Breast epithelium (tissue), 4 donors: Measurements from ENCODE around the gene HPDL. TPM values are rescaled to one million over a fixed set of nuclear protein-coding genes. Genes with fewer than 3 reads are reported as not detected.

ENCODE experiments used
- DNase-seq, 2 donors: peaks; one replicate each; pipeline ENCODE4 v3.0.0-alpha.2; 2019; ENCODE audit warnings: low spot score in 2 of 2
- H3K27ac ChIP-seq, 2 donors: fragments of 200-600 bp; sonication (generic) in 1 of 2; one replicate each; pipeline ENCODE4 v1.5.1; 2016 to 2019; ENCODE audit warnings: mild to moderate bottlenecking in 1 of 2
- H3K27me3 ChIP-seq, 2 donors: fragments of 200-600 bp; sonication (generic) in 1 of 2; one replicate each; pipeline versions ENCODE4 v1.5.1 to v1.6.0; 2017 to 2019; ENCODE audit warnings: control low read depth in 1 of 2, mild to moderate bottlenecking in 1 of 2
- H3K36me3 ChIP-seq: fragments of 200-600 bp; one replicate; pipeline ENCODE4 v1.5.1; 2019
- H3K4me1 ChIP-seq, 2 donors: fragments of 200-600 bp; sonication (generic); one replicate each; pipeline ENCODE4 v1.5.1; 2016 to 2019; ENCODE audit warnings: control low read depth in 1 of 2
- H3K4me3 ChIP-seq, 3 donors: fragments of 200-600 bp; sonication (generic); 1 replicate in 2 of 3; 2 replicates in 1 of 3; pipeline ENCODE4 v1.5.1; 2016 to 2019; ENCODE audit warnings: mild to moderate bottlenecking in 3 of 3, moderate library complexity in 2 of 3
- H3K9me3 ChIP-seq, 2 donors: fragments of 200-600 bp; sonication (generic) in 1 of 2; one replicate each; pipeline ENCODE4 v1.5.1; 2016 to 2019; ENCODE audit warnings: control low read depth in 1 of 2
- CTCF ChIP-seq, 3 donors: fragments of 450-650 bp; IDR thresholded peaks; one replicate each; pipeline ENCODE4 v1.5.1; 2016 to 2017; ENCODE audit warnings: antibody characterized with exemption in 3 of 3, mild to moderate bottlenecking in 3 of 3, moderate library complexity in 3 of 3
- POLR2A ChIP-seq: fragments of 450-650 bp; IDR thresholded peaks from one replicate; pipeline ENCODE4 v1.6.1; 2016; ENCODE audit warnings: antibody characterized with exemption, mild to moderate bottlenecking, moderate library complexity
- POLR2AphosphoS5 ChIP-seq, 3 donors: sonication (generic); formaldehyde crosslinking; IDR thresholded peaks; one replicate each; pipeline ENCODE4 v1.6.1; 2017; ENCODE audit warnings: antibody characterized with exemption in 3 of 3
- intact Hi-C: fragments of 100-400 bp; cut with DNase I; formaldehyde crosslinking; loops from one replicate; pipeline ENCODE4 v1.15.1; 2023; ENCODE audit warnings: low total_unique reads
- total RNA-seq, 3 donors: library from RNA; depleted of rRNA; stranded (reverse); fragments of >200 nt; gene quantifications; one replicate each; pipeline ENCODE4 v1.1.0, GENCODE V29; 2016

Gene HPDL
- total RNA-seq, 3 donors from 2014 or later: 0.44 TPM; not detected in 2

DNA sequence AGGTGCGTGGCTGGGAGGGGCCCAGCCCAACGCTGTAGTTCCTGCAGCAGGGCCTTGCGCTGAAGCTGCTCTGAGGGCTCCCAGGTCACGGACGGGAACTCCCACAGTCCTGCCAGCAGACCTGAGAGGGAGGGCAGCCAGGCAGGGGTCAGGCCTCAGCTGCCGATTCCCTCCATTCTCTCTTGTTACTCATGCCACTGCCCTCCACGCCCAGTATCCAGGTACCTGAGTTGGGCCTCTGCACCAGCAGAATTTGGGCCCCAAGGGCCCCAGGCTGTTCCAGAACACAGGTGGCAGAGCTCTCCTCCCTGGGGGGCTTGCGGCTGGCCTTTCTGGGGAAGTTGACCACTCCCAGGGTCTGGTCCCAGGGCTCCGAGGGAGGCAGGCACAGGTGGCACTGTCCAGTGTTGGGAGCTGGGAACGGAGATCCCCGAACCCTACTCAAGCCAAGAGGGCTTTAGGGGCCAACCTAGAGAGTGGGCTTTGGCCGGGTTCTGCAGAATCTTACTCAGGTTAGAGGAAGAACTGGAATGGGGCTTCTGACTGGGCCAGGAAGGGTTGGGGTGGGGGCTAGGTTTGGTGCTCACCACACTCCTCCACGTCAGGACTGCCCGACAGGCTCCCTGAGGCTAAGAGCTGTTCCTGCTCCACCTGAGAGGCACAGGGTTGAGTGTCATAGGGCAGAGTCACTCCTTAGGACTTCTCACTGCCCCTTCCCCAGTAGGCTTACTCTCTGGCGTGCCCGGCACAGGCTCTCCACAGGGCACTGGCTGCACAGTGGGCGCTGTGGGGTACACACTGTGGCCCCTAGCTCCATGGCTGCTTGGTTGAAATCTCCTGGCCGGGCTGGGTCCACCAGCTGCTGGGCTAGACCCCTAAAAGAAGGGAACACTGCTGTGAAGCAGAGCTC is 5.0 kb downstream of the HPDL start:
- no peak for DNase-seq
- H3K27me3 ChIP-seq: no peaks in the 10 kb centered on the region
- H3K9me3 ChIP-seq: no peaks in the 10 kb centered on the region
- intact Hi-C loops: no loop called here
- TF ChIP-seq POLR2A (no peak), CTCF (IDR thresholded peaks at IDR 0.05) (no peak), POLR2AphosphoS5 (IDR thresholded peaks at IDR 0.05) (no peak)
- no peak overlapping the region for H3K27ac ChIP-seq
- H3K36me3 ChIP-seq: no peaks in the 10 kb centered on the region
- no peaks in the 10 kb centered on the region for H3K4me1 ChIP-seq
- no peak overlapping the region for H3K4me3 ChIP-seq

DNA sequence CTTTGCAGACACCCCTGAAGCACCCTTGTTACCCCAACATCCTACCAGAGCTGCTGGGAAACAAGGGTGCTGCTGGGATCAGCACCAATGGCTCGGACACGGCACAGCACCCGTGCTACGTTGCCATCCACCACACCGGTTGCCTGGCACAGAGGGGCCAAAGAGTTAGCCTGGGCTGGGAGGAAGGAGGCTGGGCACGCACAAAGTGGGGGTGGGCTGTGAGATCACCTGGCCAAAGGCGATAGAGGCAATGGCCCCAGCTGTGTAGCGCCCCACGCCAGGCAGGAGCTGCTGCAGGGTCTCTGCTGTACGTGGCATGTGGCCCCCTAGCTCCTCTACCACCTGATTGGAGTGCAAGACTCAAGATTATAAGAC is 5.6 kb downstream of the HPDL start:
- Histone ChIP-seq H3K4me1 (no peaks in the 10 kb centered on the region), H3K27me3 (no peaks in the 10 kb centered on the region), H3K36me3 (no peaks in the 10 kb centered on the region), H3K27ac (no peak overlapping the region), H3K4me3 (no peak overlapping the region), H3K9me3 (no peaks in the 10 kb centered on the region)
- DNase-seq: no peak
- intact Hi-C loops: no loop called here
- no peak for TF ChIP-seq POLR2A
- no peak for TF ChIP-seq CTCF (IDR thresholded peaks at IDR 0.05)
- TF ChIP-seq POLR2AphosphoS5 (IDR thresholded peaks at IDR 0.05): no peak

GRCh38 chr1:45334308-45335245 is 7.9 kb downstream of the HPDL start:
- no peak overlapping the region for H3K27ac ChIP-seq
- TF ChIP-seq POLR2AphosphoS5 (IDR thresholded peaks at IDR 0.05) (no peak), POLR2A (no peak), CTCF (IDR thresholded peaks at IDR 0.05) (no peak)
- H3K4me3 ChIP-seq: no peak overlapping the region
- H3K9me3 ChIP-seq: no peaks in the 10 kb centered on the region
- no peaks in the 10 kb centered on the region for H3K27me3 ChIP-seq
- H3K36me3 ChIP-seq: no peaks in the 10 kb centered on the region
- H3K4me1 ChIP-seq: no peaks in the 10 kb centered on the region
- DNase-seq: no peak
- intact Hi-C loops: no loop called here

DNA sequence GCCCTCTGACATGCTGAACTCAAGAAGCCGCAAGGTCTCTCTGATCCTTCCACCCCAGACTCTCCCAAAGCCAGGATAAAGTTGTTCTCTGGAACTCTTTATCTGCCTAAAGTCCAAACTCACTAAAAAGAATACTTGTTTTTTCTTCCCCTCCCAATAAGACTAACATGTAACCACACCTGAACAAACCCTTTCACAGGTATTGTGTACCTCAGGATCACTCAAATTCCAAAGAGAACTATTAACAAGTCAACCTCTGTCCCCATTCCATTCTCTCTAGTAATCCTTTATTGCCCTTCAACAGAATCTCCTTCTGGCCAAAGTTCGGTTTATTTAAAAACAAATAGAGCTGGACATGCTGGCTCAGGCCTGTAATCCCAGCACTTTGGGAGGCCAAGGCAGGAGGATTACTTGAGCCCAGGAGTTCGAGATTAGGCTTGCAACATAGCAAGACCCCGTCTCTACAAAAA is 9.2 kb downstream of the HPDL start:
- Histone ChIP-seq H3K4me1 (peaks cover 1 to 4% of the 10 kb centered on the region in 2 donors), H3K9me3 (no peaks in the 10 kb centered on the region), H3K4me3 (no peak overlapping the region), H3K27ac (no peak overlapping the region), H3K36me3 (no peaks in the 10 kb centered on the region), H3K27me3 (no peaks in the 10 kb centered on the region)
- DNase-seq: no peak
- intact Hi-C loops: no loop called here
- TF ChIP-seq POLR2A: no peak
- TF ChIP-seq CTCF (IDR thresholded peaks at IDR 0.05): no peak
